GM12874 (cell line): ENCODE results near the gene HDAC2.

Experiments
- CTCF ChIP-seq: IDR thresholded peaks from 2 replicates; pipeline ENCODE4 v1.5.1; 2011; ENCODE audit warnings: low read depth, mild to moderate bottlenecking, control low read depth, low read length, moderate library complexity; ENCODE audit not compliant: insufficient read depth

Gene HDAC2

GRCh38 chr6:114000069-114000468 lies 29.1 kb upstream of the HDAC2 start:
- no peak for TF ChIP-seq CTCF

- TF ChIP-seq CTCF = no peak
These were observed 28.3 kb upstream of the HDAC2 start for GRCh38 chr6:113999284-113999683.

- TF ChIP-seq CTCF = no peak
These were observed 27.9 kb upstream of the HDAC2 start for GRCh38 chr6:113998811-113999210.

DNA sequence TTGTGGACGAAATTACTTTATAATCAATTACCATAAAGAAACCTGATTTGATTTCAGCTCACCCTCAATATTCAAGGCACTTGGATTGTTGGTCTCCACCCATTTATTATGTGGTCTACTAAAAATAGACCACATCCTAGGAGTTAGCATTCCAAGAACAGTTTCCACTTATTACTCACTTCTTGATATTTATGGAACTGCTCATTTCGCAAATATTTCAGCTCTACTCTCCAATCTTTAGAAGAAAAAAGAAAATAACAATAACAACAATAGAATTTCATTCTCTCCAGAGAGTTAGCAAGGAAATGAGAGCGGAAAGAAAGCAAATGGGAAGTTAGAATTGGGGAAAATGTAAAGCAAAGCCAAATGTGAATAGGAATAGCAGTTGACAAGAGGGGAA lies 26.2 kb upstream of the HDAC2 start:
- no peak for TF ChIP-seq CTCF

GRCh38 chr6:113995634-113996033 lies 24.7 kb upstream of the HDAC2 start:
- no peak for TF ChIP-seq CTCF

GRCh38 chr6:113994934-113995342 lies 24.0 kb upstream of the HDAC2 start:
- peak; percentile 40; the same call in 1 of the 2 replicates for TF ChIP-seq CTCF

- TF ChIP-seq CTCF = no peak
These were observed 18.7 kb upstream of the HDAC2 start for GRCh38 chr6:113989675-113990074.

- no peak for TF ChIP-seq CTCF
These were observed 11.2 kb upstream of the HDAC2 start for GRCh38 chr6:113982055-113982550.
